Calu3 (cell line): ENCODE results near the gene LRRC75A. TPM values are rescaled to one million over a fixed set of nuclear protein-coding genes. Genes with fewer than 3 reads are reported as not detected.
A peak's percentile ranks its signal among the peaks of the same experiment; 100 is the strongest.

Source experiments
- BruUV-seq: library from RNA; stranded (reverse); fragments of 400-500 nt; replicated peaks from 2 replicates; lab custom pipeline; 2021; lab: Mats Ljungman, UMichigan
- CTCF ChIA-PET: fragments of 300-600 bp; sonication (Branson Sonifier 250); formaldehyde crosslinking; loops from one replicate; lab custom pipeline; 2022; ENCODE audit warnings: antibody characterized with exemption; lab: Charles Lee
- DNase-seq: peaks from one replicate; pipeline ENCODE4 v3.0.0; 2022
- H3K27ac Mint-ChIP-seq: one replicate; pipeline ENCODE4 v1.8.0; 2022; ENCODE audit warnings: mixed read lengths; ENCODE audit not compliant: unreplicated experiment
- H3K27me3 Mint-ChIP-seq: one replicate; pipeline ENCODE4 v1.8.0; 2022; ENCODE audit warnings: mixed read lengths; ENCODE audit not compliant: unreplicated experiment
- H3K36me3 Mint-ChIP-seq: one replicate; pipeline ENCODE4 v1.8.0; 2022; ENCODE audit warnings: mild to moderate bottlenecking, moderate library complexity, mixed read lengths; ENCODE audit not compliant: insufficient read depth, unreplicated experiment
- H3K4me1 Mint-ChIP-seq: one replicate; pipeline ENCODE4 v1.8.0; 2022; ENCODE audit warnings: mild to moderate bottlenecking, low read depth, mixed read lengths; ENCODE audit not compliant: unreplicated experiment
- H3K4me3 Mint-ChIP-seq: one replicate; pipeline ENCODE4 v1.8.0; 2022; ENCODE audit warnings: mild to moderate bottlenecking, low read depth, moderate library complexity, mixed read lengths; ENCODE audit not compliant: unreplicated experiment
- H3K9me3 Mint-ChIP-seq: one replicate; pipeline ENCODE4 v1.8.0; 2022; ENCODE audit warnings: low read depth, mixed read lengths; ENCODE audit not compliant: unreplicated experiment
- CTCF ChIP-seq: fragments of 200-600 bp; IDR thresholded peaks from one replicate; pipeline ENCODE4 v1.8.0; 2022; ENCODE audit warnings: antibody characterized with exemption; ENCODE audit not compliant: unreplicated experiment
- intact Hi-C: fragments of 100-400 bp; cut with micrococcal nuclease; formaldehyde crosslinking; loops from one replicate; pipeline ENCODE4 v1.10.0; 2022; ENCODE audit not compliant: unreplicated experiment
- total RNA-seq: library from RNA; stranded (reverse); gene quantifications from 2 replicates; pipeline ENCODE4 v1.2.3, GENCODE V29; 2022

The LRRC75A gene
- total RNA-seq, 1 experiment from 2014 or later: 3.0 TPM

GRCh38 chr17:16422416-16422815, 69.6 kb downstream of the LRRC75A start:
- CTCF ChIA-PET: no interaction called here
- intact Hi-C loops: no loop called here
- no TSS peak for BruUV-seq
- no peak for DNase-seq
- peaks cover 7% of the 10 kb centered on the region for H3K36me3 Mint-ChIP-seq
- H3K4me1 Mint-ChIP-seq: peaks cover 19% of the 10 kb centered on the region
- H3K9me3 Mint-ChIP-seq: no peaks in the 10 kb centered on the region
- no peak for TF ChIP-seq CTCF
- no peak overlapping the region for H3K27ac Mint-ChIP-seq
- H3K4me3 Mint-ChIP-seq: no peak overlapping the region
- H3K27me3 Mint-ChIP-seq: no peaks in the 10 kb centered on the region

GRCh38 chr17:16419929-16420271, 72.1 kb downstream of the LRRC75A start:
- BruUV-seq: no TSS peak
- H3K27ac Mint-ChIP-seq: no peak overlapping the region
- CTCF ChIA-PET: no interaction called here
- peaks cover 19% of the 10 kb centered on the region for H3K4me1 Mint-ChIP-seq
- H3K4me3 Mint-ChIP-seq: no peak overlapping the region
- no peaks in the 10 kb centered on the region for H3K27me3 Mint-ChIP-seq
- H3K9me3 Mint-ChIP-seq: no peaks in the 10 kb centered on the region
- TF ChIP-seq CTCF: no peak
- H3K36me3 Mint-ChIP-seq: peaks cover 7% of the 10 kb centered on the region
- intact Hi-C loops: no loop called here
- DNase-seq: peak; percentile 19

- Mint-ChIP-seq H3K4me1 (peaks cover 19% of the 10 kb centered on the region), H3K9me3 (no peaks in the 10 kb centered on the region), H3K4me3 (no peak overlapping the region), H3K27ac (peak overlapping the region; percentile 83), H3K27me3 (no peaks in the 10 kb centered on the region), H3K36me3 (peaks cover 7% of the 10 kb centered on the region)
- peak; percentile 52 for DNase-seq
- no TSS peak for BruUV-seq
- CTCF ChIA-PET: interaction anchor here (0.7 to 1.0 kb wide), 3 partner anchors 9 to 34 kb away, joined by 3 to 5 read pairs (median 4); no protein-coding TSS in a partner anchor
- no peak for TF ChIP-seq CTCF
- intact Hi-C loops: no loop called here
Observed at GRCh38 chr17:16419074-16419928, 72.7 kb downstream of the LRRC75A start.

- TF ChIP-seq CTCF: no peak
- Mint-ChIP-seq H3K4me3 (no peak overlapping the region), H3K27ac (peak overlapping the region; percentile 83), H3K9me3 (no peaks in the 10 kb centered on the region), H3K27me3 (no peaks in the 10 kb centered on the region), H3K36me3 (peaks cover 7% of the 10 kb centered on the region), H3K4me1 (peaks cover 19% of the 10 kb centered on the region)
- no TSS peak for BruUV-seq
- DNase-seq: no peak
- CTCF ChIA-PET: interaction anchor here (0.7 to 1.0 kb wide), 3 partner anchors 9 to 33 kb away, joined by 3 to 5 read pairs (median 4); no protein-coding TSS in a partner anchor
- intact Hi-C loops: no loop called here
Observed at GRCh38 chr17:16418685-16419068, 73.3 kb downstream of the LRRC75A start.
